HEK293 (cell line): ENCODE results near the gene MITF.

ENCODE experiments used
- CTCF ChIA-PET: fragments of 350-600 bp; formaldehyde crosslinking; extraction: SDS; loops from one replicate; lab custom pipeline; 2021; ENCODE audit warnings: antibody characterized with exemption; lab: Yijun Ruan, JAX
- POLR2A ChIA-PET: fragments of 300-600 bp; formaldehyde crosslinking; extraction: SDS; loops from one replicate; lab custom pipeline; 2020; ENCODE audit warnings: antibody characterized with exemption, inconsistent platforms; lab: Yijun Ruan, JAX
- H3K27ac ChIP-seq: fragments of 200-500 bp; sonication (Bioruptor generic); 2 replicates; pipeline ENCODE4 v1.5.1; 2014; ENCODE audit warnings: low read depth, low read length, control low read depth, inconsistent platforms; ENCODE audit errors: extremely low read depth
- H3K36me3 ChIP-seq, 2 experiments: fragments of 200-500 bp in 1 of 2; sonication (Bioruptor generic) in 1 of 2; 1 replicate in 1 of 2; 2 replicates in 1 of 2; pipeline ENCODE4 v1.5.1; 2014 to 2017; ENCODE audit warnings: inconsistent platforms in 2 of 2, low read length in 2 of 2; ENCODE audit not compliant: control insufficient read depth in 2 of 2, insufficient read depth in 1 of 2
- H3K4me1 ChIP-seq: fragments of 200-500 bp; sonication (Bioruptor generic); 2 replicates; pipeline ENCODE4 v1.5.1; 2014; ENCODE audit warnings: mild to moderate bottlenecking, low read length, inconsistent platforms; ENCODE audit not compliant: control insufficient read depth, insufficient read depth
- H3K4me3 ChIP-seq: 2 replicates; pipeline ENCODE4 v1.5.1; 2011; ENCODE audit warnings: low read depth, mild to moderate bottlenecking, control low read depth, low read length, moderate library complexity
- H3K9me3 ChIP-seq: fragments of 200-500 bp; sonication (Bioruptor generic); 2 replicates; pipeline ENCODE4 v1.5.1; 2014; ENCODE audit warnings: low read depth, low read length, inconsistent platforms; ENCODE audit not compliant: control insufficient read depth, insufficient read depth
- GLI2 ChIP-seq: fragments of 450-650 bp; formaldehyde crosslinking; IDR thresholded peaks from 2 replicates; pipeline ENCODE4; 2017; ENCODE audit warnings: missing biosample characterization, missing genetic modification characterization, low read depth, borderline replicate concordance
- GLIS1 ChIP-seq: fragments of 450-650 bp; formaldehyde crosslinking; IDR thresholded peaks from 2 replicates; pipeline ENCODE4 v1.5.1; 2016; ENCODE audit warnings: missing biosample characterization, missing genetic modification characterization
- ZBTB11 ChIP-seq: fragments of 450-650 bp; formaldehyde crosslinking; conservative IDR thresholded peaks from 2 replicates; pipeline ENCODE4 v1.5.1; 2016; ENCODE audit warnings: low read depth, missing biosample characterization, missing genetic modification characterization
- ZFP41 ChIP-seq: fragments of 450-650 bp; formaldehyde crosslinking; IDR thresholded peaks from 2 replicates; pipeline ENCODE4 v1.5.1; 2016; ENCODE audit warnings: missing biosample characterization, missing genetic modification characterization, borderline replicate concordance
- ZNF157 ChIP-seq: fragments of 450-650 bp; formaldehyde crosslinking; IDR thresholded peaks from 2 replicates; pipeline ENCODE4 v1.5.1; 2016; ENCODE audit warnings: missing biosample characterization, missing genetic modification characterization
- ZNF23 ChIP-seq: fragments of 450-650 bp; formaldehyde crosslinking; IDR thresholded peaks from 2 replicates; pipeline ENCODE4 v1.5.1; 2016; ENCODE audit warnings: missing biosample characterization, missing genetic modification characterization, borderline replicate concordance
- ZNF580 ChIP-seq: fragments of 450-650 bp; formaldehyde crosslinking; IDR thresholded peaks from 2 replicates; pipeline ENCODE4 v1.5.1; 2016; ENCODE audit warnings: missing biosample characterization, missing genetic modification characterization
- ZNF701 ChIP-seq: fragments of 450-650 bp; formaldehyde crosslinking; IDR thresholded peaks from 2 replicates; pipeline ENCODE4 v1.5.1; 2016; ENCODE audit warnings: missing biosample characterization, missing genetic modification characterization
- TF ChIP-seq, protein P1 (sequence below): fragments of 450-650 bp; formaldehyde crosslinking; IDR thresholded peaks from 2 replicates; pipeline ENCODE4 v1.5.0; 2017; ENCODE audit warnings: missing biosample characterization, missing genetic modification characterization, borderline replicate concordance
- TF ChIP-seq, protein P2 (sequence below): fragments of 450-650 bp; formaldehyde crosslinking; IDR thresholded peaks from 2 replicates; pipeline ENCODE4 v1.5.1; 2017; ENCODE audit warnings: missing biosample characterization, missing genetic modification characterization
- TF ChIP-seq, protein P3 (sequence below): fragments of 450-650 bp; formaldehyde crosslinking; IDR thresholded peaks from 2 replicates; pipeline ENCODE4 v1.5.1; 2016; ENCODE audit warnings: missing biosample characterization, missing genetic modification characterization
- TF ChIP-seq, protein P4 (sequence below): fragments of 450-650 bp; formaldehyde crosslinking; IDR thresholded peaks from 2 replicates; pipeline ENCODE4 v1.5.1; 2016; ENCODE audit warnings: missing biosample characterization, missing genetic modification characterization

Gene MITF

DNA sequence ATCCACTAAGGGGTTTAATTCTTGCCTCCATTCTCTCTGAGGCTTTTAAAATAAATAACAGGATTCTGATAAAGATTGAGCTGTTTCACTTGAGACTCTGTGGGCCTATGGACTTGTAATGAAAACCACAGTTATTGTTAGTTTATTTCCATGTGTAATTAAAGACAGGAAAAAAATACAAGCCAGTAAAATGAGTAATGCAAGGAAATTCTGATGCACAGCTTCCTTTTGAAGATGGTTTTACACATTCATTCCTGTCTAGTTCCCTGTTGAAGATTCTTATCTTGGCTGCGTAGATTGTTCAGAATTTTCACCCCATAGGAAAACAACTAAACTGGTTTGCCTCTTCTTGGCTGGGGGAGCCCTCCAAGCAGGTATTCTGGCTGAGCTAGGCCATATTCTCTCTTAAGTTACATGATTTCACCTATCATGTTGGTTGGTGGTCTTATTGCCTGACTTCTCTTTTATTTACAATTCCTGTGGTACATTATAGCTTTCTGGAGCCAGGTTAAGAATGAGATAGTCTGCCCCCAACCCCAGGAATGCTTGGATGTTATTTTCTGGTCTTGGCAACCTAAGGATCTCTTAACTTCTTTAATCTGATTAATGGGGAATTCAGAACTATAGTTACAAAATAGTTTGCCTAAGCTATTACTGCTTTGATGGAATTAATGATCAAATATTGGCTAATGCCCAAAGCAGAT is 67.6 kb downstream of the MITF start (continued):
- TF ChIP-seq, protein P1, sequence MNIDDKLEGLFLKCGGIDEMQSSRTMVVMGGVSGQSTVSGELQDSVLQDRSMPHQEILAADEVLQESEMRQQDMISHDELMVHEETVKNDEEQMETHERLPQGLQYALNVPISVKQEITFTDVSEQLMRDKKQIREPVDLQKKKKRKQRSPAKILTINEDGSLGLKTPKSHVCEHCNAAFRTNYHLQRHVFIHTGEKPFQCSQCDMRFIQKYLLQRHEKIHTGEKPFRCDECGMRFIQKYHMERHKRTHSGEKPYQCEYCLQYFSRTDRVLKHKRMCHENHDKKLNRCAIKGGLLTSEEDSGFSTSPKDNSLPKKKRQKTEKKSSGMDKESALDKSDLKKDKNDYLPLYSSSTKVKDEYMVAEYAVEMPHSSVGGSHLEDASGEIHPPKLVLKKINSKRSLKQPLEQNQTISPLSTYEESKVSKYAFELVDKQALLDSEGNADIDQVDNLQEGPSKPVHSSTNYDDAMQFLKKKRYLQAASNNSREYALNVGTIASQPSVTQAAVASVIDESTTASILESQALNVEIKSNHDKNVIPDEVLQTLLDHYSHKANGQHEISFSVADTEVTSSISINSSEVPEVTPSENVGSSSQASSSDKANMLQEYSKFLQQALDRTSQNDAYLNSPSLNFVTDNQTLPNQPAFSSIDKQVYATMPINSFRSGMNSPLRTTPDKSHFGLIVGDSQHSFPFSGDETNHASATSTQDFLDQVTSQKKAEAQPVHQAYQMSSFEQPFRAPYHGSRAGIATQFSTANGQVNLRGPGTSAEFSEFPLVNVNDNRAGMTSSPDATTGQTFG (tag by site-specific recombination) = no peak

- Histone ChIP-seq H3K36me3 (no peaks in the 10 kb centered on the region), H3K27ac (no peak overlapping the region), H3K4me1 (no peaks in the 10 kb centered on the region), H3K4me3 (no peak overlapping the region), H3K9me3 (no peaks in the 10 kb centered on the region)
- ChIA-PET POLR2A (no interaction called here), CTCF (no interaction called here)
- TF ChIP-seq ZNF580 (tag by site-specific recombination) = no peak
Observed at GRCh38 chr3:69807674-69808073, 68.4 kb downstream of the MITF start.

DNA sequence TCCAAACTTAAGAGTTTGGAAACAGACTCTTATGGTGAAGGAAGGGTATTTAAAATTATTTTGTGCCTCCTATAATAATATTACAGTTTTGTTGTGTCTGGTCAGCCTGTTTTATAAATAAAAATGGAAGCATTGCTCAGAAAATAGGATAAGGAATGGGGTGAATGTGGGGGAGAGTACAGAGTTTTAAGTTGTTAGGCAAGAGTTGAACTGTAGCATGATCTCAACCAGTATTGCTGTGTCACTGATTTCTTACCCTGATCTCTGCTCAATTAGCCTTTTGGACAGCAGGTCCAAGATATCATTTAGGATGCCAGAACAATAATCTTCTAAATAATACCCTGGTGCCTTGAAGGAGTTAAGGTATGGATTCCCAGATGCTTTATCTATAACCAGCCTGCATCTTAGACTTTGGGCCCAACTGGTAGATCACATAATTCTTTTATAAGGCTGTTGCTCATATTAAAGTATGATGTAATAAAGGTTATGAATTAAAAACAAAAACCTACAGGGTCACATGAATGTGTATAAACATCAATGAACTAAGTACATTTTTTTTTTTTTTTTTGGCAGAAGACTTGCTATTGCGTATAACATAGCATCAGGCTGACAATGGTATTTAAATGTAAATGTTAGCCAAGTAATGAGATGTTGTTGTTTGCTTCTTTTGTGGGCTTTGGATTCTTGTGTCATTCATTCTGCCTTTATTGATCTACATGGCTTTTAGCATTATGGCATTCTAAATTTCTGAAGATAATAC is 70.0 kb downstream of the MITF start:
- CTCF ChIA-PET = no interaction called here
- Histone ChIP-seq H3K36me3 (no peaks in the 10 kb centered on the region), H3K4me1 (no peaks in the 10 kb centered on the region), H3K4me3 (no peak overlapping the region), H3K27ac (no peak overlapping the region), H3K9me3 (no peaks in the 10 kb centered on the region)
- TF ChIP-seq ZNF701 (tag by site-specific recombination) = no peak
- no peak for TF ChIP-seq ZNF157 (tag by site-specific recombination)
- no peak for TF ChIP-seq GLIS1
- TF ChIP-seq, protein P2, sequence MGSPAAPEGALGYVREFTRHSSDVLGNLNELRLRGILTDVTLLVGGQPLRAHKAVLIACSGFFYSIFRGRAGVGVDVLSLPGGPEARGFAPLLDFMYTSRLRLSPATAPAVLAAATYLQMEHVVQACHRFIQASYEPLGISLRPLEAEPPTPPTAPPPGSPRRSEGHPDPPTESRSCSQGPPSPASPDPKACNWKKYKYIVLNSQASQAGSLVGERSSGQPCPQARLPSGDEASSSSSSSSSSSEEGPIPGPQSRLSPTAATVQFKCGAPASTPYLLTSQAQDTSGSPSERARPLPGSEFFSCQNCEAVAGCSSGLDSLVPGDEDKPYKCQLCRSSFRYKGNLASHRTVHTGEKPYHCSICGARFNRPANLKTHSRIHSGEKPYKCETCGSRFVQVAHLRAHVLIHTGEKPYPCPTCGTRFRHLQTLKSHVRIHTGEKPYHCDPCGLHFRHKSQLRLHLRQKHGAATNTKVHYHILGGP (tag by site-specific recombination) = no peak
- POLR2A ChIA-PET = no interaction called here

DNA sequence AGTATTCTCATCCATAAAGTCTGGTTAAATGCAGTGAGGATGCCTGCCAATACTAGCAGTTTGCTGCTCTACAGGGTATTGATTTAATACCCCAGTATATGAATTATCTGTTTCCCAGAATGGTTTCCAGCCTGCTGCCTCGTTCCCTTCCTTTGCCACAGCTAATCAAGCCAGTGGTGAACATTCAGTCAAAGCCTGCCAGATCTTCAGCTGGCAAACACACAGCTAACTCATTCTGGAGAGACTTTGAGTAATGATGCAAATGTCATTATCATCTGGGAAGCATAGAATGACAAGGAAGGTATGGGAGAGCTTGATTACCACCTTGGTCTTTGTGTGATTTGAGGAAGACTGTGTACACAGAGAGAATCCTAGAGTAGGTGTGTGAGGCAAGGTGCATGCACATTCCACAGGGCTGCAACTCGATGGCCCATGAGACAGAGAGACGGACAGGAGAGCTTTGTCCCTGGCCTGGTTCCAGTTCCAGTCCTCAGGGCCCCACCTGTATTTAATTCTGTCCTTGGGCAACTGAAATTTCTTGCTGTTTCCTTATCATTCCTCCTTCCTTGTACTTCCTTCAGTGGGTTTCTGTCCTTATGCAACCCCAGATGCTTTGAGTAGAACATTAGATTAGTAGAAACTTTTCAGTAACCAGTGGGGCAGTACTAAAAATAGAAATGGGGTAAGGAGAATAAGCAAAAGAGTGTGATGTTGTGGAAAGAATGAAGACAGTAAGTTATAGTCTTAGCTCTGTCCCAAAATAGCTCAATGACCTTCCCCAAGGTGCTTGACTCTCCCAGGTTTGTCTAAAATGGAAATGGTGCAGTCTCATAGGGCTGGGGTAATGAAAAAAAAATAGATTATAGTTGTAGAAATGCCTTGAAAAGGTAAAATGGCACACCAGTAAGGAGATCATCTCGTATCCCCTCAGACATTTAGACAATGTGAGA is 72.5 kb downstream of the MITF start:
- H3K9me3 ChIP-seq = no peaks in the 10 kb centered on the region
- ChIA-PET CTCF (interaction anchor here (0.6 kb wide), 1 partner anchor 1700 kb away, joined by 3 read pairs; no protein-coding TSS in a partner anchor), POLR2A (no interaction called here)
- no peak overlapping the region for H3K27ac ChIP-seq
- H3K4me1 ChIP-seq = no peaks in the 10 kb centered on the region
- TF ChIP-seq, protein P3, sequence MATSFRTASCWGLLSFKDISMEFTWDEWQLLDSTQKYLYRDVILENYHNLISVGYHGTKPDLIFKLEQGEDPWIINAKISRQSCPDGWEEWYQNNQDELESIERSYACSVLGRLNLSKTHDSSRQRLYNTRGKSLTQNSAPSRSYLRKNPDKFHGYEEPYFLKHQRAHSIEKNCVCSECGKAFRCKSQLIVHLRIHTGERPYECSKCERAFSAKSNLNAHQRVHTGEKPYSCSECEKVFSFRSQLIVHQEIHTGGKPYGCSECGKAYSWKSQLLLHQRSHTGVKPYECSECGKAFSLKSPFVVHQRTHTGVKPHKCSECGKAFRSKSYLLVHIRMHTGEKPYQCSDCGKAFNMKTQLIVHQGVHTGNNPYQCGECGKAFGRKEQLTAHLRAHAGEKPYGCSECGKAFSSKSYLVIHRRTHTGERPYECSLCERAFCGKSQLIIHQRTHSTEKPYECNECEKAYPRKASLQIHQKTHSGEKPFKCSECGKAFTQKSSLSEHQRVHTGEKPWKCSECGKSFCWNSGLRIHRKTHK (tag by site-specific recombination) = no peak
- TF ChIP-seq ZBTB11 (no peak), GLI2 (no peak), ZNF23 (tag by site-specific recombination) (no peak), ZFP41 (tag by site-specific recombination) (no peak)
- TF ChIP-seq, protein P4, sequence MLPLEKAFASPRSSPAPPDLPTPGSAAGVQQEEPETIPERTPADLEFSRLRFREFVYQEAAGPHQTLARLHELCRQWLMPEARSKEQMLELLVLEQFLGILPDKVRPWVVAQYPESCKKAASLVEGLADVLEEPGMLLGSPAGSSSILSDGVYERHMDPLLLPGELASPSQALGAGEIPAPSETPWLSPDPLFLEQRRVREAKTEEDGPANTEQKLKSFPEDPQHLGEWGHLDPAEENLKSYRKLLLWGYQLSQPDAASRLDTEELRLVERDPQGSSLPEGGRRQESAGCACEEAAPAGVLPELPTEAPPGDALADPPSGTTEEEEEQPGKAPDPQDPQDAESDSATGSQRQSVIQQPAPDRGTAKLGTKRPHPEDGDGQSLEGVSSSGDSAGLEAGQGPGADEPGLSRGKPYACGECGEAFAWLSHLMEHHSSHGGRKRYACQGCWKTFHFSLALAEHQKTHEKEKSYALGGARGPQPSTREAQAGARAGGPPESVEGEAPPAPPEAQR (tag by site-specific recombination) = no peak
- H3K36me3 ChIP-seq = no peaks in the 10 kb centered on the region
- H3K4me3 ChIP-seq = no peak overlapping the region
